ENCODE measurements around the gene GRAP.

GRCh38 chr17:18987230-18987610 lies 59.5 kb downstream of the GRAP start:
- TF ChIP-seq POLR2A (IDR thresholded peaks at IDR 0.05; ENCODE audit: low read length) (no peak), CTCF (IDR thresholded peaks at IDR 0.05) (no peak), FOSB (CRISPR knock-in tag; IDR thresholded peaks at IDR 0.05) (no peak), KDM5A (IDR thresholded peaks at IDR 0.05) (no peak), HDAC2 (IDR thresholded peaks at IDR 0.05) (no peak), EP300 (IDR thresholded peaks at IDR 0.05) (no peak), CHD4 (IDR thresholded peaks at IDR 0.05; ENCODE audit: borderline replicate concordance) (no peak), PHF8 (IDR thresholded peaks at IDR 0.05; ENCODE audit: borderline replicate concordance, low read depth) (no peak), E2F6 (IDR thresholded peaks at IDR 0.05; ENCODE audit: borderline replicate concordance, low read depth) (no peak), SMC3 (IDR thresholded peaks at IDR 0.05) (no peak), ESRRA (IDR thresholded peaks at IDR 0.05; ENCODE audit: borderline replicate concordance, low read length) (no peak), ZNF302 (CRISPR knock-in tag; IDR thresholded peaks at IDR 0.05) (no peak)
- TF ChIP-seq, protein P1, sequence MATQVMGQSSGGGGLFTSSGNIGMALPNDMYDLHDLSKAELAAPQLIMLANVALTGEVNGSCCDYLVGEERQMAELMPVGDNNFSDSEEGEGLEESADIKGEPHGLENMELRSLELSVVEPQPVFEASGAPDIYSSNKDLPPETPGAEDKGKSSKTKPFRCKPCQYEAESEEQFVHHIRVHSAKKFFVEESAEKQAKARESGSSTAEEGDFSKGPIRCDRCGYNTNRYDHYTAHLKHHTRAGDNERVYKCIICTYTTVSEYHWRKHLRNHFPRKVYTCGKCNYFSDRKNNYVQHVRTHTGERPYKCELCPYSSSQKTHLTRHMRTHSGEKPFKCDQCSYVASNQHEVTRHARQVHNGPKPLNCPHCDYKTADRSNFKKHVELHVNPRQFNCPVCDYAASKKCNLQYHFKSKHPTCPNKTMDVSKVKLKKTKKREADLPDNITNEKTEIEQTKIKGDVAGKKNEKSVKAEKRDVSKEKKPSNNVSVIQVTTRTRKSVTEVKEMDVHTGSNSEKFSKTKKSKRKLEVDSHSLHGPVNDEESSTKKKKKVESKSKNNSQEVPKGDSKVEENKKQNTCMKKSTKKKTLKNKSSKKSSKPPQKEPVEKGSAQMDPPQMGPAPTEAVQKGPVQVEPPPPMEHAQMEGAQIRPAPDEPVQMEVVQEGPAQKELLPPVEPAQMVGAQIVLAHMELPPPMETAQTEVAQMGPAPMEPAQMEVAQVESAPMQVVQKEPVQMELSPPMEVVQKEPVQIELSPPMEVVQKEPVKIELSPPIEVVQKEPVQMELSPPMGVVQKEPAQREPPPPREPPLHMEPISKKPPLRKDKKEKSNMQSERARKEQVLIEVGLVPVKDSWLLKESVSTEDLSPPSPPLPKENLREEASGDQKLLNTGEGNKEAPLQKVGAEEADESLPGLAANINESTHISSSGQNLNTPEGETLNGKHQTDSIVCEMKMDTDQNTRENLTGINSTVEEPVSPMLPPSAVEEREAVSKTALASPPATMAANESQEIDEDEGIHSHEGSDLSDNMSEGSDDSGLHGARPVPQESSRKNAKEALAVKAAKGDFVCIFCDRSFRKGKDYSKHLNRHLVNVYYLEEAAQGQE (IDR thresholded peaks at IDR 0.05): no peak
- TF ChIP-seq, protein P2, sequence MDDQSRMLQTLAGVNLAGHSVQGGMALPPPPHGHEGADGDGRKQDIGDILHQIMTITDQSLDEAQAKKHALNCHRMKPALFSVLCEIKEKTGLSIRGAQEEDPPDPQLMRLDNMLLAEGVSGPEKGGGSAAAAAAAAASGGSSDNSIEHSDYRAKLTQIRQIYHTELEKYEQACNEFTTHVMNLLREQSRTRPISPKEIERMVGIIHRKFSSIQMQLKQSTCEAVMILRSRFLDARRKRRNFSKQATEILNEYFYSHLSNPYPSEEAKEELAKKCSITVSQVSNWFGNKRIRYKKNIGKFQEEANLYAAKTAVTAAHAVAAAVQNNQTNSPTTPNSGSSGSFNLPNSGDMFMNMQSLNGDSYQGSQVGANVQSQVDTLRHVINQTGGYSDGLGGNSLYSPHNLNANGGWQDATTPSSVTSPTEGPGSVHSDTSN (IDR thresholded peaks at IDR 0.05): no peak
